SK-N-SH treated with all-trans-retinoic acid at 6 μM for 48 hours (cell line): ENCODE measurements around the gene CFAP90.

Experiments
- ATAC-seq: fragments of 200-7000 bp; cut with Tn5 transposase; 3 replicates; pipeline ENCODE4 v1.9.1; 2020; ENCODE audit warnings: mild to moderate bottlenecking, moderate library complexity
- BACH2 ChIP-seq: fragments of 250-450 bp; sonication (Bioruptor Pico); IDR thresholded peaks from 2 replicates; pipeline ENCODE4 v1.9.0; 2021; ENCODE audit warnings: mild to moderate bottlenecking, borderline replicate concordance
- CREB5 ChIP-seq: fragments of 250-450 bp; sonication (Bioruptor Pico); IDR thresholded peaks from 2 replicates; pipeline ENCODE4 v1.5.1; 2020; ENCODE audit warnings: low read depth, mild to moderate bottlenecking, moderate library complexity
- CSRNP3 ChIP-seq: fragments of 250-450 bp; sonication (Bioruptor Pico); IDR thresholded peaks from 2 replicates; pipeline ENCODE4 v1.5.1; 2021; ENCODE audit warnings: mild to moderate bottlenecking, moderate library complexity
- OSR1 ChIP-seq: fragments of 250-450 bp; sonication (Bioruptor Pico); IDR thresholded peaks from 2 replicates; pipeline ENCODE4 v1.8.0; 2022; ENCODE audit warnings: moderate library complexity, mild to moderate bottlenecking, inconsistent platforms
- PATZ1 ChIP-seq: fragments of 250-450 bp; sonication (Bioruptor Pico); IDR thresholded peaks from 2 replicates; pipeline ENCODE4 v1.8.0; 2020; ENCODE audit warnings: mild to moderate bottlenecking, moderate library complexity, borderline replicate concordance
- POU6F1 ChIP-seq: fragments of 250-450 bp; sonication (Bioruptor Pico); IDR thresholded peaks from 2 replicates; pipeline ENCODE4 v1.8.0; 2021; ENCODE audit warnings: low read depth, mild to moderate bottlenecking, moderate library complexity, borderline replicate concordance
- RARB ChIP-seq: fragments of 250-450 bp; sonication (Bioruptor Pico); IDR thresholded peaks from 2 replicates; pipeline ENCODE4 v1.8.0; 2021; ENCODE audit warnings: mild to moderate bottlenecking, moderate library complexity
- TCF4 ChIP-seq: fragments of 250-450 bp; sonication (Bioruptor Pico); IDR thresholded peaks from 2 replicates; pipeline ENCODE4 v1.8.0; 2021; ENCODE audit warnings: mild to moderate bottlenecking, moderate library complexity, borderline replicate concordance
- ZFP3 ChIP-seq: fragments of 250-450 bp; sonication (Bioruptor Pico); IDR thresholded peaks from 2 replicates; pipeline ENCODE4 v1.5.0; 2020; ENCODE audit warnings: mild to moderate bottlenecking, moderate library complexity
- ZFP30 ChIP-seq: fragments of 450-650 bp; formaldehyde crosslinking; IDR thresholded peaks from 2 replicates; pipeline ENCODE4 v1.5.0; 2022; ENCODE audit warnings: mild to moderate bottlenecking, moderate library complexity
- ZNF565 ChIP-seq: fragments of 450-650 bp; formaldehyde crosslinking; conservative IDR thresholded peaks from 2 replicates; pipeline ENCODE4 v1.5.0; 2020; ENCODE audit warnings: low read depth, mild to moderate bottlenecking, moderate library complexity

Gene CFAP90

GRCh38 chr5:7781899-7782298 is 69.0 kb downstream of the CFAP90 start:
- ATAC-seq = no peak
- TF ChIP-seq PATZ1 (CRISPR knock-in tag) (no peak), POU6F1 (CRISPR knock-in tag) (no peak), RARB (CRISPR knock-in tag) (no peak), ZNF565 (CRISPR knock-in tag) (no peak), OSR1 (CRISPR knock-in tag) (no peak), ZFP30 (CRISPR knock-in tag) (no peak), CSRNP3 (CRISPR knock-in tag) (no peak), ZFP3 (no peak), CREB5 (CRISPR knock-in tag) (no peak), BACH2 (CRISPR knock-in tag) (no peak), TCF4 (CRISPR knock-in tag) (no peak)
